Lower lobe of right lung (tissue), 2 donors: ENCODE data around the gene EXOSC5. TPM values are rescaled to one million over a fixed set of nuclear protein-coding genes. Genes with fewer than 3 reads are reported as not detected.

Experiments used
- ATAC-seq, 2 donors: fragments of 200-7000 bp; cut with Tn5 transposase; one replicate each; pipeline ENCODE4 v1.9.1; 2020 to 2022; ENCODE audit warnings: mild to moderate bottlenecking in 2 of 2, moderate library complexity in 2 of 2
- DNase-seq: peaks from one replicate; pipeline ENCODE4 v3.0.0-alpha.2; 2020
- H3K27ac ChIP-seq: fragments of 200-600 bp; one replicate; pipeline ENCODE4 v1.8.0; 2022
- H3K27me3 ChIP-seq: fragments of 200-600 bp; one replicate; pipeline ENCODE4 v1.8.0; 2022; ENCODE audit warnings: low read depth
- H3K36me3 ChIP-seq: fragments of 200-600 bp; one replicate; pipeline ENCODE4 v1.8.0; 2022; ENCODE audit warnings: mild to moderate bottlenecking
- H3K4me1 ChIP-seq: fragments of 200-600 bp; one replicate; pipeline ENCODE4 v1.8.0; 2022
- H3K4me3 ChIP-seq: fragments of 200-600 bp; one replicate; pipeline ENCODE4 v1.8.0; 2022; ENCODE audit warnings: mild to moderate bottlenecking
- H3K9me3 ChIP-seq: fragments of 200-600 bp; one replicate; pipeline ENCODE4 v1.8.0; 2022
- CTCF ChIP-seq: fragments of 200-600 bp; IDR thresholded peaks from one replicate; pipeline ENCODE4 v1.8.0; 2022; ENCODE audit warnings: antibody characterized with exemption, mild to moderate bottlenecking
- intact Hi-C: fragments of 100-400 bp; cut with DNase I; formaldehyde crosslinking; loops from one replicate; pipeline ENCODE4 v1.11.0; 2022
- total RNA-seq: library from RNA; stranded (reverse); fragmentation: NEBNext Ultra II Directional; extraction: Animal tissue kit (Norgen Biotek cat#: 25700); gene quantifications from one replicate; pipeline ENCODE4 v1.2.1, GENCODE V29; 2021
- donor health status: DM: no; HTN: yes; CAD: no; lungs with severe emphysema.

Gene EXOSC5
- total RNA-seq, 1 donor from 2014 or later = 13.2 TPM

- peaks cover 56% of the 10 kb centered on the region for H3K36me3 ChIP-seq
- intact Hi-C loops = no loop called here
- H3K4me3 ChIP-seq = no peak overlapping the region
- H3K27me3 ChIP-seq = no peaks in the 10 kb centered on the region
- no peak overlapping the region for H3K27ac ChIP-seq
- ATAC-seq = no peak
- no peaks in the 10 kb centered on the region for H3K9me3 ChIP-seq
- no peak for DNase-seq
- peaks cover 12% of the 10 kb centered on the region for H3K4me1 ChIP-seq
- no peak for TF ChIP-seq CTCF
These were observed 37.3 kb upstream of the EXOSC5 start for GRCh38 chr19:41434450-41434849.

GRCh38 chr19:41433171-41433570 is 36.0 kb upstream of the EXOSC5 start:
- H3K27ac ChIP-seq = no peak overlapping the region
- no peak for TF ChIP-seq CTCF
- no peak for ATAC-seq
- no peak overlapping the region for H3K4me3 ChIP-seq
- intact Hi-C loops = no loop called here
- DNase-seq = no peak
- peaks cover 56% of the 10 kb centered on the region for H3K36me3 ChIP-seq
- H3K9me3 ChIP-seq = no peaks in the 10 kb centered on the region
- H3K27me3 ChIP-seq = no peaks in the 10 kb centered on the region
- peaks cover 10% of the 10 kb centered on the region for H3K4me1 ChIP-seq

GRCh38 chr19:41431426-41432386 is 34.5 kb upstream of the EXOSC5 start:
- ATAC-seq (no peak), DNase-seq (peak; percentile 57)
- no peaks in the 10 kb centered on the region for H3K9me3 ChIP-seq
- H3K4me3 ChIP-seq = no peak overlapping the region
- intact Hi-C loops = no loop called here
- TF ChIP-seq CTCF = peak; percentile 41
- H3K36me3 ChIP-seq = peaks cover 41% of the 10 kb centered on the region
- H3K4me1 ChIP-seq = peaks cover 16% of the 10 kb centered on the region
- no peaks in the 10 kb centered on the region for H3K27me3 ChIP-seq
- no peak overlapping the region for H3K27ac ChIP-seq

- no peak for TF ChIP-seq CTCF
- Histone ChIP-seq H3K9me3 (no peaks in the 10 kb centered on the region), H3K36me3 (peaks cover 39% of the 10 kb centered on the region), H3K27me3 (no peaks in the 10 kb centered on the region), H3K27ac (no peak overlapping the region), H3K4me3 (no peak overlapping the region), H3K4me1 (peaks cover 24% of the 10 kb centered on the region)
- intact Hi-C loops = no loop called here
- ATAC-seq (no peak), DNase-seq (no peak)
These were observed 33.8 kb upstream of the EXOSC5 start for GRCh38 chr19:41430922-41431321.

GRCh38 chr19:41428481-41428859 is 31.3 kb upstream of the EXOSC5 start:
- Histone ChIP-seq H3K27me3 (no peaks in the 10 kb centered on the region), H3K4me3 (peak overlapping the region; percentile 70), H3K9me3 (no peaks in the 10 kb centered on the region), H3K27ac (peak overlapping the region; percentile 88), H3K36me3 (peaks cover 54% of the 10 kb centered on the region), H3K4me1 (peaks cover 49% of the 10 kb centered on the region)
- no peak for ATAC-seq
- DNase-seq = no peak
- intact Hi-C loops = no loop called here
- TF ChIP-seq CTCF = no peak
